Naive B cell (primary cell): Measurements from ENCODE around the gene GALNT13. TPM values are rescaled to one million over a fixed set of nuclear protein-coding genes. Genes with fewer than 3 reads are reported as not detected.

Experiments
- ATAC-seq, 2 donors: fragments of 150-1000 bp; cut with Tn5 transposase; 2 replicates each; pipeline ENCODE4 v1.10.0; 2021; ENCODE audit warnings: low read depth in 2 of 2, mild to moderate bottlenecking in 2 of 2, moderate library complexity in 2 of 2
- DNase-seq: peaks from one replicate; pipeline ENCODE4 v3.0.0; 2022
- H3K27ac Mint-ChIP-seq, 6 donors: one replicate each; pipeline ENCODE4 v1.8.0; 2020 to 2022; ENCODE audit warnings: mild to moderate bottlenecking in 6 of 6, mixed read lengths in 6 of 6, moderate library complexity in 5 of 6, inconsistent platforms in 2 of 6
- H3K27me3 Mint-ChIP-seq, 3 donors: one replicate each; pipeline ENCODE4 v1.8.0; 2021 to 2022; ENCODE audit warnings: mixed read lengths in 3 of 3, mild to moderate bottlenecking in 1 of 3
- H3K36me3 Mint-ChIP-seq, 2 donors: one replicate each; pipeline ENCODE4 v1.8.0; 2020 to 2022; ENCODE audit warnings: mixed read lengths in 2 of 2, inconsistent platforms in 1 of 2, mild to moderate bottlenecking in 1 of 2
- H3K4me1 Mint-ChIP-seq, 3 donors: one replicate each; pipeline ENCODE4 v1.8.0; 2020 to 2022; ENCODE audit warnings: mixed read lengths in 3 of 3, inconsistent platforms in 1 of 3, mild to moderate bottlenecking in 1 of 3, moderate library complexity in 1 of 3
- H3K4me3 Mint-ChIP-seq, 8 donors: one replicate each; pipeline ENCODE4 v1.8.0; 2020 to 2022; ENCODE audit warnings: mild to moderate bottlenecking in 8 of 8, mixed read lengths in 8 of 8, moderate library complexity in 8 of 8, inconsistent platforms in 2 of 8
- H3K9me3 Mint-ChIP-seq, 7 donors: one replicate each; pipeline ENCODE4 v1.8.0; 2020 to 2022; ENCODE audit warnings: mixed read lengths in 7 of 7, mild to moderate bottlenecking in 5 of 7, inconsistent platforms in 2 of 7, moderate library complexity in 1 of 7
- polyA plus RNA-seq, 6 donors: library from polyadenylated mRNA; unstranded; fragments of 300-500 nt; fragmentation: Illumina TruSeq; gene quantifications; one replicate each; pipeline ENCODE4 v1.2.3, GENCODE V29; 2021; ENCODE audit warnings: low read depth in 6 of 6

GALNT13 gene
- polyA plus RNA-seq: not detected

- no peak for DNase-seq
- Mint-ChIP-seq H3K9me3 (peaks cover 0 to 20% (median 7%) of the 10 kb centered on the region in 7 donors), H3K4me1 (peaks cover 3 to 6% (median 5%) of the 10 kb centered on the region in 3 donors), H3K27ac (peak within 1 kb of the TSS in 1 of 6 donors; percentile 64), H3K27me3 (peaks cover 34 to 45% (median 39%) of the 10 kb centered on the region in 3 donors), H3K36me3 (peaks cover 5 to 9% of the 10 kb centered on the region in 2 donors), H3K4me3 (peak within 1 kb of the TSS in 1 of 8 donors; percentile 28)
- no peak for ATAC-seq
Observed at GRCh38 chr2:153871231-153872221, at the start of gene GALNT13. Gene GALNT13 (plus strand): TSS chr2:153871922.

DNA sequence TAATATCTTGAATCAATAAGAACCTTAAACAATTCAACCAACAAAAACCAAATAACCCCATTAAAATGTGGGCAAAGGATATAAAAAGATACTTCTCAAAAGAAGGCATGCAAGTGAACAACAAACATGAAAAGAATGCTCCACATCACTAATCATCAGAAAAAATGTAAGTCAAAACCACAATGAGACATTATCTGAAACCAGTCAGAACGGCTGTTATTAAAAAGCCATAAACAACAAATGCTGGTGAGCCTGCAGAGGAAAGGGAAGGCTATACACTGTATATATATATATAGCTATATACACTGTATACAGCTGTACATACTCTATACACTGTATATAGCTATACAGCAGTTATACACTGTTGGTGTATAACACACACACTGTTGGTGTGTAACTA, 47.8 kb upstream of the GALNT13 start:
- Mint-ChIP-seq H3K27me3 (no peaks in the 10 kb centered on the region), H3K9me3 (peaks cover 4 to 17% (median 9%) of the 10 kb centered on the region in 7 donors), H3K27ac (no peak overlapping the region), H3K36me3 (no peaks in the 10 kb centered on the region), H3K4me1 (no peaks in the 10 kb centered on the region), H3K4me3 (no peak overlapping the region)
- DNase-seq (no peak), ATAC-seq (no peak)

DNA sequence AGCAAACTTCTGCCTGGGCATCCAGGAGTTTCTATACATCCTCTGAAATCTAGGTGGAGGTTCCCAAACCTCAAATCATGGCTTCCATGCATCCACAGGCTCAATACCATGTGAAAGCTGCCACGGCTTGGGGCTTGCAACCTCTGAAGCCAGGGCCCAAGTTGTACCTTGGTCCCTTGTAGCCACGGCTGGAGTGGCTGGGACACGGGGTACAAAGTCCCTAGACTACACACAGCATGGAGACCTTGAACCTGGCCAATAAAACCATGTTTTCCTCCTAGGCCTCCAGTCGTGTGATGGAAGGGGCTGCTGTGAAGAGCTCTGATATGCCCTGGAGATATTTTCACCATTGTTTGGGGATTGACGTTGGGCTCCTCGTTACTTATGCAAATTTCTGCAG, 43.4 kb upstream of the GALNT13 start:
- no peak for DNase-seq
- H3K27ac Mint-ChIP-seq: no peak overlapping the region
- peaks cover 4 to 22% (median 10%) of the 10 kb centered on the region in 7 donors for H3K9me3 Mint-ChIP-seq
- no peaks in the 10 kb centered on the region for H3K4me1 Mint-ChIP-seq
- no peaks in the 10 kb centered on the region for H3K27me3 Mint-ChIP-seq
- H3K4me3 Mint-ChIP-seq: no peak overlapping the region
- ATAC-seq: no peak
- peaks cover 0 to 8% of the 10 kb centered on the region in 2 donors for H3K36me3 Mint-ChIP-seq

DNA sequence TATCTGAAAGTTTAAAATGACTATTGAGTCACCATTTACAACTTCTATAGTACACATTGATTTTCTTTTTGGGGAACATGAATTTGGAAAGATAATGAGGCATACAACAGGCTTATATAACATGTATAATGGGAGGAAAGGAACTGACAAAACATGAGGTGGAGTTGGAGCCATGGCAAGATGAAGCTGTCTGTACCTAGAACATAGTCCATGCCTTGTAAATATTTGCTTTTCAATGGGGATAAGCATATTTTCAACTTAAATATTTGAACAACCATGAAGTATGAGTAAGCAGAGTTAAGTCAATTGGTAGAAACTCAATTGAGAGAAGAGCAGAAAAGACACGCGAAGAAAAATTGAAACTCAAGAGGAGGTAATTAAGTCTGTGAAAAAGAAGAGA, 37.1 kb upstream of the GALNT13 start:
- H3K9me3 Mint-ChIP-seq: peaks cover 6 to 21% (median 12%) of the 10 kb centered on the region in 7 donors

GRCh38 chr2:153858250-153858649, 13.5 kb upstream of the GALNT13 start:
- ATAC-seq (no peak), DNase-seq (no peak)
- Mint-ChIP-seq H3K4me3 (no peak overlapping the region), H3K36me3 (no peaks in the 10 kb centered on the region), H3K4me1 (no peaks in the 10 kb centered on the region), H3K9me3 (peaks cover 0 to 22% (median 3%) of the 10 kb centered on the region in 7 donors), H3K27me3 (no peaks in the 10 kb centered on the region), H3K27ac (no peak overlapping the region)

More for the DNA sequence above, 37.1 kb upstream of the GALNT13 start:
- Mint-ChIP-seq H3K27ac (no peak overlapping the region), H3K4me3 (no peak overlapping the region), H3K4me1 (no peaks in the 10 kb centered on the region), H3K27me3 (no peaks in the 10 kb centered on the region), H3K36me3 (peaks cover 0 to 8% of the 10 kb centered on the region in 2 donors)
- ATAC-seq (no peak), DNase-seq (no peak)

DNA sequence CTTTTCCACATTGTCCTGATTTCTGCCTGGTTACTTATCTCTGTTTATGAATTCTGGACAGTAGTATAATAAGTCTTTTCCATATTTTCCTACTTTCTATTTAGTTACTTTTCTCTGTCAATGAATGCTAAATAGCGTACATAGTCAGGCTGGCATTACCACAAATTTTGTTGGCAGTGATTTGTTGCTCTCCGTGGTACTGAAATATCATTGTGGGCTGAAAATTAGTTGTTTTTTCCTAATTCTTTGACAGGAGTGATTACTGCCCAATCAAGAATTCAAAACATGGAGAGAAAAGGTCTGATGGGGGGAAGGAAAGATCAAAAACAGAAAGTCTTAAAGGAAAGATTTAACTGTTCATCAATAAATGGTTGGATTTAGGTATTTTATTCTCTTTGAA, 7.7 kb upstream of the GALNT13 start:
- Mint-ChIP-seq H3K27me3 (no peaks in the 10 kb centered on the region), H3K4me3 (no peak overlapping the region), H3K36me3 (no peaks in the 10 kb centered on the region), H3K27ac (no peak overlapping the region), H3K9me3 (peaks cover 0 to 4% (median 1%) of the 10 kb centered on the region in 7 donors), H3K4me1 (no peaks in the 10 kb centered on the region)
- DNase-seq (no peak), ATAC-seq (no peak)

DNA sequence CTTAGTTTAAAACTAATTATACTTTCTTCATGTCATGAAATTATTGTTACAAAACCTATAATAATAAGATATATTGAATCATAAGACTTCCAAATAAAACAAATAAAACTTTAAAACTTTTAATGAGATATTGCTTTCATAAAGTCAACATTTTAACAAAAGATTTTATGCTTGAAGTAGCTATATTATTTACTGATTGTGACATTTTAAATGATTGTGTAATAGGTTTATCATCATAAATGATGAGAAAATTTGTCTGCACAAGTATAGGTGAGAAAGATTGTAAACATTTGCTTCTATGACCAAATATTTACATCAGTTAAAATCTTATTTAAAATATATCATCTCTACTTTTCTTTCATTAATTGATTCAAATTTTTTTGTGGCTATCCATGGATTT, 5.1 kb upstream of the GALNT13 start:
- Mint-ChIP-seq H3K4me1 (no peaks in the 10 kb centered on the region), H3K27ac (no peak overlapping the region), H3K27me3 (peaks cover 13 to 16% (median 15%) of the 10 kb centered on the region in 3 donors), H3K4me3 (no peak overlapping the region), H3K9me3 (peaks cover 0 to 8% (median 2%) of the 10 kb centered on the region in 7 donors), H3K36me3 (no peaks in the 10 kb centered on the region)
- no peak for DNase-seq
- no peak for ATAC-seq

DNA sequence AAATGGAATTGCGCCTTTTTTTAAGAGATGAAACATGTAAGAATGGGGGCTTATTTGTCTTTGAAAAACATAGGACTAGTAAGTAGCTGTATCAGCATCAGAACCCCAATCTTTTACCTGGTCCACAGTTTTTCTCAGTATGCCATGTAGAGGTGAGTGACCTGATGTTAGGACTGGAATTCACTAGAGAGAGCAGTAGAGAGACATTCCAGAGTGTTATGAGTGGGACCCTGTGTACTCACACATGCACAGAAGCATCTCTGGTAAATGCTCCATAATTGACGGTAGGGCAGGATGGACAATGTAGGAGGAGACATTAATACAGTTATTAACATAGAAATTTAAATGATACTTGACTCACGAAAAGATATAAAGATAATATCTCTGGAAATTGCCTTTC, 1.4 kb upstream of the GALNT13 start:
- H3K4me3 Mint-ChIP-seq: no peak overlapping the region

DNA sequence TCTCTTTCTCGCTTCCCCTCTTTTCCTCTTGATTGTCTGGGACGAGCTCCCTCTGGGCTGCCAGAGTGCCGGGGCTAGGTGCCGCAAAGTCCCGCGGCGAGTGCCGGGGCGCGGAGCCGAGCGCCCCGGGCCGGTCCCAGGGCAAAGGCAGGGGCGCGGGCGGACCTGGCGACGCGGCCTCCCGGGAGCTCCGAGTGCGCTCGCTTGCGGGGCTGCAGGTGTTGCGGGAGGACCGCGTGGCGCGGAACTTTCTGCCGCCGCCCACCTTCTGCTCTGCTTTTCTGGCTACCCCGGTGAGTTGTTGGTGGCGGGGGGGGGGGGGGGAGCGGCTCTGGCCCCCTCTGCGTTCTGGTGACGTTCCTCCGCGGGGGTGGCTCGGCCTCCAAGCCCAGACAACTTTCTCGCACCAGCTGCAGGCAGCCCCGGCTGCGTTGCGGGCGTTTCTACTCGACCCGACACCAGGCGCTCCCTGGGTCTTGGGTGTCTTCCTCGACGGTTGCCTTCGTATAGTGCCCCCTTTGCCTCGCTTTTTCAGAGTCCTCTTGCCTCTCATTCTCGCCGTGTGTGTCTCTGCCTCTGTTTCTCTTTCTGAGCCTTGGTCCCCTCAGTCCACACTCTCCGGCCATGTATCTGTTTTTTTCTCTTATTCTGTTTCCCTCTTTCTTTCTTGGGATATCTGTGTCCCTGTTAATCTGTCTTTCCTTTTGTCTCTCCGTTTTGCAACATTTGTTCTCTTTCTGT, 759 bp downstream of the GALNT13 start:
- Mint-ChIP-seq H3K4me3 (peak overlapping the region in 4 of 8 donors; percentile 28 to 69 (median 48)), H3K27me3 (peaks cover 34 to 45% (median 39%) of the 10 kb centered on the region in 3 donors)
- ATAC-seq: no peak

More for the DNA sequence above, 1.4 kb upstream of the GALNT13 start:
- H3K27me3 Mint-ChIP-seq: peaks cover 34 to 39% (median 36%) of the 10 kb centered on the region in 3 donors
- H3K9me3 Mint-ChIP-seq: peaks cover 0 to 20% (median 7%) of the 10 kb centered on the region in 7 donors
- no peak overlapping the region for H3K27ac Mint-ChIP-seq
- ATAC-seq (no peak), DNase-seq (no peak)
- H3K4me1 Mint-ChIP-seq: peaks cover 3 to 6% (median 5%) of the 10 kb centered on the region in 3 donors
- peaks cover 5 to 9% of the 10 kb centered on the region in 2 donors for H3K36me3 Mint-ChIP-seq

DNA sequence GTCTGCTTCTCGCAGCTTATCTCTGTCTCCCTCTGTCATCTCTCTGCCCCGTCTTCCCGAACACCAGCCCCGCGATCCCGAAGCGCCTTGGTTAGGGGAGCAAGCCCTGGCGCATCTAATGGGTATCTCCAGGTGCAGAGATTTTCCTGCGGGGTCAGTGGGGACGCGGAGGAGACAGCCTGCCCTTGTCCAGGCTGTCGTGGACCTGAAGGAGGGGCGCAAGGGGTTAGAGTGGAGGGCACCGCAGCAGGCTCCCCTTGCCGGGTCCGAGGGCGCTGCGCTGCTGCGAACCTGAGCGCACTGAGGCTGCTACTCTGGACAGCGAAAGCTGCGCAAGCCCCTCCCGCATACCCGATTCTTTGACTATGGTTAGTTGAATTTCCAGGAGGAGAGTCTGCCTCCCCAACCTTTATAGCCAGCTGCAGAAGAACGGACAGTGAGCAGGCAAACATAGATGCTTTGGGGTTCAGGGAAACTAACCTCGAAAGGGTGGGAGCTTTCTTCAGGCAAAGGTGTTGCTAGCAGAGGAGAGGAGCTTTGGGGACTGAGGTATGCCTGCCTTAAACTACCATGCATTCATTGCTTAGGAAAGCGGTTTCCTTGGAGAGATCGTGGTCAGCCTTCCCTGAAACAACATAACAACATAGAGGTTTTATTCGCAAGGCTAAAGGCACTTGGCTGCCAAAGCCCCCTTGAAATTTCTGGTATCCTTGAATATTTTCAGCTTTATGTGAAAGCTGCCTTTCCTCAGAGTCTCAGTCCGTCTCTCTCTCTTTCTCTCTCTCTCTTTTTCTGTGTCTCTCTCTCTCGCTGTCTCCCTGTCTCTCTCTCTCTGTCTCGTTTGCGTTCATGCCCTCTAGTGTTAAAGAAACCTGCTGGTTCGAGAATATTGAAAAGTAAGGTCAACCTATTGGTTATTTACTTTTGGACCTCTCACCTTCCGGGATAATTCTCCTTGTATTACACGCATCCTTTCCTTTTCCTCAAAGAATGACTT, 1.6 kb downstream of the GALNT13 start:
- Mint-ChIP-seq H3K9me3 (peaks cover 0 to 22% (median 7%) of the 10 kb centered on the region in 7 donors), H3K27me3 (peaks cover 34 to 45% (median 39%) of the 10 kb centered on the region in 3 donors), H3K27ac (peak overlapping the region in 1 of 6 donors; percentile 64), H3K4me1 (peaks cover 3 to 6% (median 5%) of the 10 kb centered on the region in 3 donors), H3K4me3 (peak overlapping the region in 3 of 8 donors; percentile 32 to 69 (median 65)), H3K36me3 (peaks cover 5 to 9% of the 10 kb centered on the region in 2 donors)
- no peak for DNase-seq
- ATAC-seq: no peak

More for the DNA sequence above, 759 bp downstream of the GALNT13 start:
- DNase-seq: no peak
- peaks cover 5 to 9% of the 10 kb centered on the region in 2 donors for H3K36me3 Mint-ChIP-seq
- H3K4me1 Mint-ChIP-seq: peaks cover 3 to 6% (median 5%) of the 10 kb centered on the region in 3 donors
- H3K27ac Mint-ChIP-seq: peak overlapping the region in 1 of 6 donors; percentile 64
- H3K9me3 Mint-ChIP-seq: peaks cover 0 to 20% (median 7%) of the 10 kb centered on the region in 7 donors

GRCh38 chr2:153875801-153876466, 4.2 kb downstream of the GALNT13 start:
- H3K36me3 Mint-ChIP-seq: peaks cover 5 to 9% of the 10 kb centered on the region in 2 donors
- H3K9me3 Mint-ChIP-seq: peaks cover under 1 to 17% (median 7%) of the 10 kb centered on the region in 7 donors
- H3K27ac Mint-ChIP-seq: no peak overlapping the region
- H3K4me1 Mint-ChIP-seq: peaks cover 3 to 6% (median 5%) of the 10 kb centered on the region in 3 donors
- peaks cover 25 to 33% (median 29%) of the 10 kb centered on the region in 3 donors for H3K27me3 Mint-ChIP-seq
- H3K4me3 Mint-ChIP-seq: no peak overlapping the region
- DNase-seq: no peak
- ATAC-seq: no peak

DNA sequence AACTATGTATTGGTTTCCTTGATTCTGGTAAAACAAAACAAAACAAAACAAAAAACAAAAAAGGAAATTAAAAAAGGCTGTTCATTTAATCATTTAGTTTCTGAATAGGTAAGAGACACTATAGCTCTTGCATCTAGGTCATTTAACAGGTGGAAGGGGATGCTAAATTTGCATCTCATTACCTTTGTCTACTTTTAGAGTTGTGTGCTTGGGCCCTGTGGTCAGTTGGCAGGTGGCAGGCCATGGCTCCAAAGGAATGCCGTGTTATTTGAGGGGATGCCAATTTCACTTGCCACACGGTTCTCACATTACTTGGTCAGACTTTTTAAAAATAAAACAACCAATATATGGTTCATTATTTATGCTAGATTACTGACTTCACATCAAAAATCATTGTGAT, 9.2 kb downstream of the GALNT13 start:
- peaks cover 0 to 3% (median 0%) of the 10 kb centered on the region in 3 donors for H3K27me3 Mint-ChIP-seq
- no peaks in the 10 kb centered on the region for H3K4me1 Mint-ChIP-seq
- no peaks in the 10 kb centered on the region for H3K36me3 Mint-ChIP-seq
- no peak overlapping the region for H3K27ac Mint-ChIP-seq
- DNase-seq (no peak), ATAC-seq (no peak)
- H3K4me3 Mint-ChIP-seq: no peak overlapping the region
- peaks cover 0 to 5% (median 1%) of the 10 kb centered on the region in 7 donors for H3K9me3 Mint-ChIP-seq
